Activated T-cell treated with anti-CD3 and anti-CD28 coated beads for 48 hours (primary cell): ENCODE data around the gene VAC14.
"Not testable (repeated sequence)": the region's sequence is repeated elsewhere in the genome, so short reads cannot be mapped to it uniquely, and the experiment has no call there.

Experiments
- DNase-seq: peaks from one replicate; pipeline ENCODE4 v3.0.0-alpha.2; 2020; ENCODE audit warnings: low read depth

The VAC14 gene

DNA sequence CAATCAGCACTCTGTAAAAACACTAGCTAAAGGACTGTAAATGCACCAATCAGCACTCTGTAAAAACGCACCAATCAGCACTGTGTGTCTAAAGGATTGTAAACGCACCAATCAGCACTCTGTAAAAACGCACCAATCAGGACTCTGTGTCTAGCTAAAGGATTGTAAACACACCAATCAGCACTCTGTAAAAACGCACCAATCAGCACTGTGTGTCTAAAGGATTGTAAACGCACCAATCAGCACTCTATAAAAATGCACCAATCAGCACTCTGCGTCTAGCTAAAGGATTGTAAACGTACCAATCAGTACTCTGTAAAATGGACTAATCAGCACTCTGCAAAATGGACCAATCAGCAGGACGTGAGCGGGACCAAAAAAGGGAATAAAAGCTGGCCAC lies 58.0 kb downstream of the VAC14 start:
- not testable (repeated sequence) for DNase-seq

DNA sequence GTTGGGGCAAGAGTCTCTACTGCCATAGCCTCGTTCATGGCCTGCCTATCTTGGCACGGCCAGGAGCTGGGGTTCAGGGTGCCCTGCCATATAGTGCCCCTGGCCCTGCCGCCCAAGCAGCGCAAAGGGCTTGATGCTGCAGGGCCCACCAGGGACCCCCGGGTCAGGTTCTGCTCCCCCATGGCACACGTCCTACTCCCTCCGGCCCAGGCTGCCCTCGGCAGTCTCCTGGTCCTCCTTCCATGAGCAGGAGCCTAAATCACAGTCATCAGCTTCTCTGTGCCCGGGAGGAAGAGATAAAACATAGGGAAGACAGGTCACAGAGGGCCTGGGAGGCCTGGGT lies 59.2 kb downstream of the VAC14 start:
- no peak for DNase-seq

DNA sequence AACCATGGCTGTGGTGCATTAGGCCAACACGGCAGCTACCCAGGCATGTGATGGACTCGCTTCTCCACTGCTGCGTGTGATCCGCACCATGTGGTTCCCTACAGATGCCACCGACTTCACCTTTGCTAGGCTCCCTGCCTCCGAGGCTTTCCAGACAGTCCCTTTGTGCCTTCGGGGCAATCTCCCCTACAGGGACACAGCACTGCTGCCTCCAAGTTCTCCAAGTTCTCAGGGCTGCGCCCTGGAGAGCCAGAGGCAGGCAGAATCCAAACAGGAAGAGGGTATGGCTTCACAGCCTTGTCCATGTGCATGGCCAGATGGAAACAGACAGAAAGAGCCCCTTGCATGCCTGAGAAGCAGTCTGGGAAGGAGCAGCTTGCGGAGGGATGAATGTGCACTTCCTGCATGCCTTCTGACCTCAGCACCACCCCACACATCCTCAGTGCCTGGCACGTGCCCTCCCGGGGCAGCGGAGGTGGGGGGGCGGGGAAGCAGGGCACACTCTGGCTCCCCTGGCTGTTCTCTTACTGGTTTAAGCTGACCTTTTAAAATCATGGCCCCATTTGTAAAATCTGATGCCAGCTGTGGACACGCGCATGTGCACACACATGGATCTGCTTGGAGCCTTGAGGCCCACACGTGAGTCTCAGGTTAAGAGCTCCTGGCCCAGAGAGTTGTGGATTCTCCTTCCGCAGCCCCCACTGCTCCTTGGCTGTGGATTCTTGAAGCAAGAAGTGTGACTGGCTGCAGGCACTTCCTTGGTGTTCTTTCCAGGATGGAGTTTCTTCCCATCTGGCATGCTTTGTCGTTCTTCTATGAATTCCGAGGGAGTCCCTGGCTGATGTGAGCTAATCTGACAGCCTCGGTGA lies 59.8 kb downstream of the VAC14 start:
- no peak for DNase-seq

DNA sequence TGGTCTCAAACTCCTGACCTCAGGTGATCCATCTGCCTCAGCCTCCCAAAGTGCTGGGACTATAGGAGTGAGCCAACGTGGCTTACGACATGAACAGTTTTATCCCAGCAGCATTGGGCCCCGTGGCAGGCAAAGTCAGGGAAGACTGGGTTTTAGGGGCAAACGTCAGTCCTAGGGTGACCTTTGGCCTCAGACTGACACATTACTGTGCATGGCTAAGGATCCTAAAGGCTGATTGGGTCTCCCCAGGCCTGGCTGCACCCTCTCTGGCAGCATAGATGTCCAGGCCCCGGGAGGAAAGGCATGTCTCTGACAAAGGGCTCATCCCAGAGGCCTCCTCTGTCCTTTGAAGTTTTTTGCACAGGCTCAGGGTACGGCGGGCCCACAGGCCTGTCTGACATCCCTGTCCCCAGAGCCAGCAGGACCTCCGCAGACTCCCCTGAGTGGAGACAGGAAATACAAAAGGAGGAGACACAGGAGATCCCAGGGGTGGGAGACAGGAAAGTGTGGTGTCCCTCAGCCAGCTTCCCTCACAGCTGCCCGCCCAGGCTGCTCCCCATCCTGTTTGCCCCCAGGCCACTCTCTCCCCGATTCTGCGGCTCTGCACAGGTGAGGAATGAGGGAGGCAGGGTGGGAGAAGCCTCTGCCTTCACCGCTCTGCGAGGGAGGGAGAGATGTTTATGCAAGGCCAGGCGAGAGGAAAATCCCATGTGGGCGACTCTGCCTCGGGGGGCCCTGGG lies 60.6 kb downstream of the VAC14 start:
- DNase-seq: no peak

DNA sequence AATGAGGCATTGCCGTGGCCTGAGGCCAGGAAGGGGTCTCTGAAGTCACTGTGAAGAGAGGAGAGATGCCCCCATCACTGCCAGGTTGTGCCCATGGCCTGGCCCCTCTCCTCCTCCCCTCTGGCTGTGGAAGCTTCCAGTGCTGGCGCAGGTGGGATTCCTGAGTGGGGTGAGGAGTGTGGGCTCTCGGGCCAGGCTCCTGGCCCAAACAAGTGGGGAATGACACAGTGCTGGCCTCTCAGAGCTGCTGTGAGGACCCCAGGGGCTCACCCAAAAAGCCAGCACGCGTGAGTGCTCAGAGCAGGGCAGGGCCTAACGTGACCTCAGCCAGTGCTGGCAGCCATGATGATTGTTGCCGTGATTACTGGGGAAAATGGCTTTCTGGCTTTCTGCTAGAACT lies 61.6 kb downstream of the VAC14 start:
- DNase-seq: no peak

DNA sequence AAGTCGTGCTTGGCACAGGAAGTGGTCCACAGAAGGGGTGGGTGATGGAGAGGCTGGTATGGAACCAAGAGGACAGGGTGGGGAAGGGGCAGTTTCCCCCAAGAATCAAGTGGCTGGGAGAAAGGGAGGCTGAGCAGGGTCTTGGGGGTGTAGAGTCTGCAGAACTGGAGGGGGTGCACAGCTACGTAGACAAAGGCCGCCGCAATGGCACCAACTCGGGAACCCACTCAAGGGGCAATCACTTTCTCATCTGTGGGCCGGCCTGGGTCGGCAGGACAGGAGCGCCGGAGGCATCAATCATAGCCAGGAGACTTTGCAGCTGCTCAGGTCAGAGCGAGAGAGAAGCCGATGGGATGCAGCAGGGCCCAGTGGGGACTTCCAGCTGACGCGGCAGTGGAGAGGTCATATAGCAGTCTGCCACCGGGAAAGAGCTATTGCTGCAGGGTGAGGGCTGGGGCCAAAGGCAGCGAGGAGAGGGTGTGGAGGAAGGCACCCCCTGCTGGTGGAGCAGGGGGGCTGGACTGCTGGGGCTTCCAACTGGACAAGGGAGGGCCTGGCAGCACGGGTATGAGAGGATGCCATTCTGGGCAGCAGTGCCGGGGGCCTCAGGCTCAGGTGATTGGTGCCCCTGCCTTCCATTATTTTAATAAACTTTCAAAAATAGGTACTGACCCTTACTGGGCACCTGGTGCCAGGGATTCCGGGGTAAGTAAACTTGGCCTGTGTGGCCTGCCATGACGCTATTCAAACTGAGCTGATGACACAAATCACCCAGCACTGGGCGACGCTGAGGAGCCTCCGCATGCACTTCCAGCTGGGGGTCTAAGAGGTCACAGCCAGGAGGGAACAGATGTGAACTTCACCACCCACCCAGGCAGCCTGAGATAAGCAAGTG lies 62.6 kb downstream of the VAC14 start:
- peak; percentile 43 for DNase-seq

DNA sequence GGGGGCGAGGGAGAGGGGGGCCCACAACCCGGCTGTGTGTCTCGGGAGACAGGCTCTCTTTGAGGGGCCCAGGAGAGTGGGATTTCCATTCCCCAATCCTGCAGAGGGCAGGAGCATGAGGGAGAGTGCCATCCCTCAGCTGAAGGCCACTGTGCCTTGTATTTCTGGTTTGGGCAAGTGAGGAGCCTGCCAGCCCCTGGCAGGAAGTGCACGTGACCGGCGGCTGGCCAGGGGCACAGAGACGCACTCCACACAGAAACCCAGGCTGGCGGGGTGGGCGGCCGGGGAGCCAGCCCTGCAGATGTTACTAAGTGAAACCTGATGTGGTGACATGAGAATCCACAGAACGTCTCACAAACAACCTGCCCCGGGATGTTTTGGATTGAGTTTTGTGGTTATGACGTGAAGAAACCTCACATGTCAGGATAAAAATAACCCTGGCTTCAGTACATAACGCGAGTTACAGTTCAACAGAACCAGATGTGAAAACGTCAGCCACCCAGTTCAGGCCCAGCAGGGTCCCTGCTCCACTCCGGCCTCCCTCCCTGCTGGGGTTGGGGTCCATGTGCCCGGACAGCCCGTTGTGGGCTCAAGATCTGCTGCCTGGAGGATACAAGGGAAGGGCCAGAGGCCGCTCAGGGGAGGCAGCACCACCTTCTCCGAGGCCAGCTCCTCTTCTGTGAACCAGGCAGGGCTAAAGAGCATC lies 63.4 kb downstream of the VAC14 start:
- DNase-seq: peak; percentile 85

DNA sequence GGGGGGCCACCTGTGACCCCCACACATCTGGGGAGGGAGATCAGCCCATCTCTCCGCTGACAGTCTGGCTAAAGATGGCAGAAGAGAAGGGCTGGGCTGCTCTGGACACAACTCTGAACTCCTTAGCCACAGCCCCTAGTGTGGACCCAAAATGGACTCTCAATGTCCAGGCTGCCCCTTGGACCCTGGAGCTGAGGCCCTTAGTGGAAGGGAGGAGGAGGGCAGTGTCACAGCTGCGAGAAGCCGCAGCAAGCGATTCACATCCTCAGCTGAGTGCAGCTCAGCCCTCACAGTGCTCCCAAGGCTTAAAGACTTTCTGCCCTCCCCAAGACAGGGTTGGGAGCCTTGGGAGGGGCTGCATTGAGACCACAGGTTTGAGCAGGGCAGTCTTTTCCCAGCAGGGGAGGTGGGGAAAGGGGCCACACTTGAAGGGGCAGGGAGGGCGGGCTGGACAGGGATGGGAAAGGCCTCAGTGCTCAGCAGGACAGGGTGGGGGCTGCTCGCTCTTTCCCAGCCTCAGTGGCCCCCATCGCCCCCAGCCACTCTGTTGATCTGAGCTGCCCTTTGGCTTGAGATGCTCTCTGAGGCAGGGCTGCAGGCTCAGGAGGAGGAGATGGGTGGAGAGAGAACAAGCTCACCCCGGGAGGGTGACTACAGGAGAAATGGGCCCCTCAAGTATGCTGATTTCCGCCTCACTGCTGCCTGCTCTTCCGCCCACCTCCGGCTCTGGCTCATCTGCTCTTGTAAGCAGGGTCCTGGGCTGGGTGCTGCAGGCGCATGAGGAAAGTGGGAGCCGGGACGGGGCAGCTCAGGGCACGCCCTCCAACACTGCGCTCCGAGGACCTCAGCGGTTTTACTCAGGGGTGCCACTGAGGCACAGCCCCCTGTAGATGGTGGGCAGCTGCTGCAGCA lies 64.2 kb downstream of the VAC14 start:
- DNase-seq: peak; percentile 30

DNA sequence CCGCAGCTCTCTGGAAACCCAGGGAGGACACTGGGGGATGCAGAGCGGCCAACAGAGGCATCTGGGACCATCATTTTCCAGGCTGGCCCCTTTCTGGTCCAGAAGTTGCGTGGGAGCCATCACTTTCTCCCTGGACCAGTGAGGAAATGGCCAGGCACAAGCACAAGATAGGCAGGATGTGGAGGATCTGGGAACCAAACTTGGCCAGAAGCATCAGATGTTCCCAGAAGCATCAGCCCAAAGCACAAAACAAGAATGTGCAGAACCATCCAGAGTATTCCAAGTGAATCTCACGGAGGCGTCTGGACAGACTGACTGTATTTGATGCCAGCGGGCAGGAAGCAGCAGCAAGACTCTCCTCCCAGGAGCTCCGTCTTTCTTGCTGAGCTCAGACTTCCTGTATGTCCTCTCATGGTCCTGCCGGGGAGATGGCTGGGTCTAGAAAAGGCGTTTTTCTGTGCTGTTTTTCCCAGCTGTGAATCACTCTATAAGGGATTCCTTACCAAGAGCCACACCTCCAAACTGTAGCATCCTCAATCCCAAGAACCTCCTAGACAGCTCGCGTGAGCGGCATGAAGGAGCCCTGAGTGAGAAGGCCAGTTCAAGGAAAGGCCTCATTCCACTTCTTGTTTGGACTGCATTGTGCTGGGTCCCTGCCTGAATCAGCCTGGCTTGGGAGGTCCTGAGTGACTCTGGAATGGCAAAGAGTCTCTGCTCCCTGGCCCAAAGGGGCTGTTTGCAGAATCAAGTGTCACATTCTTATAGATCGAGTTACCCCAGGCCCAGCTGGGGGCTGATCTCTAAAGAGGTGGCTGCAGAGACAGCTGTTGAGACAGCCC lies 65.6 kb downstream of the VAC14 start:
- no peak for DNase-seq

DNA sequence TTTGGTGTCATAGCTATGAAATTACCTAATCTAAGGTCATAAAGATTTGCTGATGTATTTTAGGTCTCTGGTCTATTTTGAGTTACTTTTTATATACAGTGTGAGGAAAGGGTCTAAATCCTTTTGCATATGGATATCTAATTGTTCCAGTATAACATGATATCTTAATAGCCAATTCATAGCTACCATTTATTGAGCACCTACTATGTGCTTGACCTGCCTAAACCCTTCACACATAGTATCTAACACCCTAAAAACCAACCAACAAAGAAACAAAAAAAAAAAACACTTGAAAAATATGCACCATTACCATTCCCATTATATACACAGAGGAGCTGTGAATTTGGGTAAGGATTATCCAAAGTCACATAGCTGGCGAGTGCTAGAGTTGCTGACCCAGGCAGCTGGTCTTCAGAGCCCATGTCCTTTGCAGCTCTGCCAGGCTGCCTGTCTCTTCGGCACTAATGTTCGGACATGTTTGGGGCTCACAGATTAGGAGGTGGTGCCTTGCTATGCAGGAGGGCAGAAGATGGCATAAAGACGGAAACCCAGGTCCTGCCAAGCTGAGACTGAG lies 66.3 kb downstream of the VAC14 start:
- DNase-seq: no peak

DNA sequence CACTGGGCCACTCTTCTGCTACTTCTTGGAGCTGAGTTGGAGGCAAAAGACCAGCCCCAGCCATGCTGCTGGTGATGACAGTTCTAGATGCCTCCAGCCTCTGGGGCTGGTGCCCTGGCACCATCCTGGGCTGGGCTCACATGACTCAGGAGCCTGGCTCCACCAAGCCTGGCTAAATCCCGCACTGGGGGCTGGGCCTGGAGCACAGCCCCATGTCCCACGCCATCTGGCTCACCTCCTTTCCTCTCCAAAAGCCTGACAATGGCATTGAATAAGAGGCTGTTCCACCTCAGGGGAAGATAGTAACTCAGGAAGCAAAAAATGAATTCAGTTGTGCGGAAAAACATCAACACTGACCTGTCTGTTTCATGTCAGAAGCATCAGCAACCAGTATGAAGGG lies 70.0 kb downstream of the VAC14 start:
- no peak for DNase-seq

DNA sequence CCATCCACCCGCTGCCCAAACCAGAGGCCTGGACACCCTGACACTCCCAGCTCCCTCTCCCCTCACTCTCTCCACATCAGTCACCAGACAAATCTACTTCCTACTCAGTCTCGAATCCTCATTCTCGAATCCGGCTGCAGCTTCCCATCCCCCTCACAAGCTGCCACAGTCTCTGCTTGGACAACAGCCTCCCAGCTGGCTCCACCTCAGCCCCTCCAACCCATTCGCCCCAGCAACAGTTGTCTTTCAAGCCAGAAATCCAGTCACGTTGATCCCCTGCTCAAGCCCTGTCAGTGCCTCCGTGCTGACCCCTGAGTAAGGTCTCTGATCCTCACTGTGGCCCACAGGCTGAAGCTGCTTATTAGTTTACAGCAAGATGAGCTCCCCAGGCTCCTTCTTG lies 70.9 kb downstream of the VAC14 start:
- DNase-seq: no peak

DNA sequence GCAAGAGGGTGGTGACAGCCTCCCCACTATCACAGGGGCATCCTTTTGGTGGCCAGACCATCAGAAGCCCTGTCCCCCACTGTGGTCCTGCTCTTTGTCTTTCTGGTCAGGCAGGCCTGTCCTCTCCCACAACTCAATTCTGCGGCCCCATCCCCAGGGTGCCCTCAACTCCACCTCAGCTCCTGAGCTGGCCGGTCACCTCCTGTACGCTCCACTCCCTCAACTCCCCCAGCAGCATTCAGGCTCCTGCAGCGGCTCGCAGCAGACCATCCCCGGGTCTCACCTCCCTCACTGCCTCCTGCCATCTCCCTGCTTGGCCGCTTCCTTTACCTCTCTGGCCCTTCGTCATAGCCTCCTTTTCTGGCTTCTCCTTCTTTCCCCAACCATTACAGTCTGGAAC lies 71.7 kb downstream of the VAC14 start:
- no peak for DNase-seq

DNA sequence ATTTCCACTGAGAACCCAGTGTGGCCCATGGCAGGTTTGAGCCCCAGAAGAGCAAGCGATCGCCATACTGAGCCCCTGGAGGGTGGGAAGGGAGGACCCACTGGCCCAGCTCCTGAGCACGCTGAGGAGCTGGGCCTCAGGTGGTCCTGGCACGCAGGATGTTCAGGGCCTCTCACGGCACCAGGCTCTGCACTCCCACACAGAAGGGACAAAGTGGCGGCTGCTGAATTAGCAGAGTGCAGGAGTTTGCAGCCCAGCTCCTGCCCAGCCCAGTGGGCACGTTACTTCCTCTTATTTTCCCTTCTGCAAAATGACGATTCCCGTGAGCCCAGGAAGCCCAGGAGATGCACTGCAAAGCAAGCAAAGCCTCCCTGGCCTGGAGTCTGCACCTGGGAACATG lies 72.8 kb downstream of the VAC14 start:
- no peak for DNase-seq

DNA sequence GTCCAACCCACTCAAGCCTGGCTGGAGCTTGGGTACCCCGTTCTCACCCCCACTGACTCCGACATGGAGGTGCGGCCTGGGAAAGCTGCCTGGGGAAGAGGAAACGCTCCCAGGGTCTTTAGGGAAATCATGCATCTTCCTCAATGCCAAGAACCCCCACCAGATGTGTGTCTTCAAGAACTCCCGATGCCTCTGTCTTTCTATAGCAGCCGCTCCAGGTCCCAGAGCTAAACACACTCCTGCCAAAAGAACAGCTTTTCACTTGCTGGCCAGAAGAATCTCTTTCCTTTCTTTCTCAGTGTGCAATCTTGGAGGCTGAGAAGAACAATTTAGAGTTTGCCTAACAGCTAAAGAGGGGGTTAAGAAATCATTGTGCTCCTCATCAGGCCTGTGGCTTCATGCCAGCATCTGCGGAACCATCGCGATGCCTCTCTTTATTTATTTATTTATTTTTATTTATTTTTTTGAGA lies 74.0 kb downstream of the VAC14 start:
- no peak for DNase-seq

DNA sequence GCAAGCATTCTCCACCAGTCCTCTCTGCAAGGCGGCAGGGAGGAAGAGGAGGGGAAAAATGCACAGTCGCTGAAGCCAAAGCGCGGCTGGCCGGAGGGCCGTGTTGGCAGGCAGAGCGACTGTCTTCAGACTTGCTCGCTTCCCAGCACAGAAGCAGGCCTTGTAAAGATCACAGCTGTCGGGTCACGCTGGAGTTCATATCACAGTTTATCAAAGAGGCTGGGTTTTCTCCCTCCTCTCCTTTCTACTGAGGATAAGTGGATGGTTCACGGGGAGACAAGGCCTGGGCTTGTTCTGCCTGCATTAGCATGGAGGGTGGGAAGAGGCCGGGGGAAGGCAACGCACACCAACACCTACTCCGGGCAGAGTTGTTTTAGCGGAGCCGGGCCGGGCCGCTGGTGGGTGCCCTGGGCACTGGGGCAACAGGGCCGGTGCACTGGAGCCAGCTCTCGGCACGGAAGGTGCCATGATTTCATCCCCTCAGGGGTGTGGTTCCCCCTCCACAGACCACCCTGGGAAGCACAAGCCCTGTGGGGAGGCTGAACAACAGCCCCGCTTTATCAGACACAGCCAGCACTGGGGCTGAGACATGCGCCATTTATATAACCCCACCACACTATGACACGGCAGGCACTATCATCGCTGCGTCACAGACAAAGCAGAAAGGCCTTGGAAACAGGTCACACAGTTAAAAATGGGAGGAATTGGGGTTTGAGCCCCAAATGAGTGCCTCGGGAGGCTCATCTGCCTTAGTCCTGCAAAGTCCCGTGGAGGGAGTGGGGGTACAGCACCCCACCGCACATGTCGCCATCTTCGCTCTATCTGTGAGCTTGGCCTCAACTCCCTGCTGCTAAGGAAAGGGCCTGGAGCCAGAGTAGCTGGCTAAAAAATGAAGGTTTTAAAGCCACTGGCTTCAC lies 74.8 kb downstream of the VAC14 start:
- DNase-seq: no peak

DNA sequence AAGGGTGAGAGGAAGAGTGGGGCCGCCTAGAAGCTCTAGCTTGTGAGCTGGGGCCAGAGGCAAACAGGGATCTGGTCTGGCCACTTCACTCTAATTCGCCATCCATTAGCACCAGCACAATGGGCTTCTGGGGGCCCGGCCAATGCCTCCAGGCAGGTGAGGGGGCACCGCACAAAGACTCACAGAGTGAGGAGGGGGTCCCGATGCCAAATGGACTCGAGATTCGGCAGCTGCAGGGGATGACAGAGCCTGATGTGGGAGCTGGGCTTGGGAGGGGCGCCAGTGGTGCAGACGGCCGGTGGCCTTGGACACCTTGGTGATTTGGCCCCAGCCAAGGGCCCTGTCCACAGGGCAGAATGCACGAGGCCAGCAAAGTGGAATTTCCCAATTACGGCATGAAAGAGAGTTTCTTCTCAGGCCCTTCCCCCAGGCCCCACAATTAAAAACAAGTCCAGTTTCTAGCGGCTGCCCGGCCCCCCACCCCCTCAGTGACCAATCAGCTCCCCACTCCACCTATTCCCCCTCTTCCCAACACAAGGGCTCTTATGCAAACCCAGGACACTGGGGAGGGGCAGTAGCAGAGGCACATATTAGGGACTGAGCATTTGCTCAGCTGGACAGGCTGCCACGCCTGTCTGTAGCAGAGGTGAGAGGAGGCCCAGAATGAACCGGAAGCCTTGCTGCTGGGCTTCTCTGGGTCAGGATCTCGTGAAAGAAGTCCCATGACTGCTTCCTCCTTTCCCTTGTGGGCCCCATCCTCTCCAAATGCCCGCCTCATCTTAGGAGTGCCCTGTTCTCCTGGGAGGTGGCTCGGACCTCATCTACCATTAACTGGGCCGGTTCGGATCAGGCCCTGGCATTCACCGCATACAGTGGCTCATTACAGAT lies 75.7 kb downstream of the VAC14 start:
- DNase-seq: no peak
